Mesenteric fat pad (tissue), 1 donor: ENCODE measurements around the gene CCR5AS.
"Not testable (repeated sequence)": the region's sequence is repeated elsewhere in the genome, so short reads cannot be mapped to it uniquely, and the experiment has no call there.

ENCODE experiments used
- DNase-seq: peaks from one replicate; pipeline ENCODE4 v3.0.0-alpha.2; 2020; ENCODE audit warnings: low spot score
- donor health status: DM: yes; HTN: yes; CAD: no.

CCR5AS gene

GRCh38 chr3:46405301-46406019 is 1.4 kb downstream of the CCR5AS start:
- no peak for DNase-seq

GRCh38 chr3:46402902-46403301 is 4.0 kb downstream of the CCR5AS start:
- DNase-seq = not testable (repeated sequence)

DNA sequence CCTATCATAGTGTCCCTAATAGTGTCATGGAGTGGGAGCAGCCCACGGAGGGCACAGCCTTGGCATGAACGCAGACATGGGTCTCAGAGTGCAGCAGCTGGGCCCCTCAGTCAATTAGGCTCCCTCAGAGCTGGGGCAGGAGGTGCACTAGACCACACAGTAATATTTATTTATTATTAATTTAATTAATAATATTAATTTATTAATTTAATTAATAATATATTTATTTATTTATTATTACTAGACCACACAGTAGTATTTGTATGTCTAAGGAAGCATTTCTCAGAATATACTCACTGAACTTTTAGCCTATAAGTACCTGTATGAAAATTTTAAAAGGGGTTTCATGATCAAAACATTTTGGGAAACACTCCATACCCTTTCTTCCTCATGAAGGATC is 5.3 kb downstream of the CCR5AS start:
- no peak for DNase-seq

GRCh38 chr3:46400846-46401245 is 6.0 kb downstream of the CCR5AS start:
- no peak for DNase-seq

DNA sequence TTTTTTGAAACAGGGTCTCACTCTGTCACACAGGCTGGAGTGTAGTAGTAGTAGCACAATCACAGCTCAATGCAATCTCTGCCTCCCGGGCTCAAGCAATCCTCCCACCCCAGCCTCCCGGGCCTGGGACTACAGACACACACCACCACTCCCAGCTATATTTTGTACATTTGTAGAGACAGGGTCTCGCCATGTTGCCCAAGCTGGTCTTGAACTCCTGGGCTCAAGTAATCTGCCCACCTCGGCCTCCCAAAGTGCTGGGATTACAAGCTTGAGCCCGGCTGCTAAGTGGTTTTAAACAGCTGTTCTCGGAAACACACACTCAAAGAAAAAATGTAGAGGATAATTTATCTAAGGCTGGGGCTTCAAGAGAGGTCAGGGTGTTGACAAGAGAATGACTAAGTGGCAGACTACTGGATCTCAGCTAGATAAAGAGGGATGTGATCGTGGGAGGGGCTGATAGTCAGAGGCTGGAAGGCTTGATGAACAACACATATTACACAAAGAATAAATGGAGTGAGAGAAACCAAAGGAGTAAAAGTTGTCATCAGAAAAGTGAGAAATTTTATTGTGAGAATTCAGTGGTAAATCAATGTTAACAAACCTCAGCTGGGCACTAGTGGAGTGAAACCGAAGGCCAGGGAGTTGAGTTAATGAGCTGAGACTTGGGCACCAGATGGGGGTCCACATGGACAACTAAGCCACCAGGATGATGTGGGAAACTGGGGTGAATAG is 6.7 kb downstream of the CCR5AS start:
- no peak for DNase-seq

DNA sequence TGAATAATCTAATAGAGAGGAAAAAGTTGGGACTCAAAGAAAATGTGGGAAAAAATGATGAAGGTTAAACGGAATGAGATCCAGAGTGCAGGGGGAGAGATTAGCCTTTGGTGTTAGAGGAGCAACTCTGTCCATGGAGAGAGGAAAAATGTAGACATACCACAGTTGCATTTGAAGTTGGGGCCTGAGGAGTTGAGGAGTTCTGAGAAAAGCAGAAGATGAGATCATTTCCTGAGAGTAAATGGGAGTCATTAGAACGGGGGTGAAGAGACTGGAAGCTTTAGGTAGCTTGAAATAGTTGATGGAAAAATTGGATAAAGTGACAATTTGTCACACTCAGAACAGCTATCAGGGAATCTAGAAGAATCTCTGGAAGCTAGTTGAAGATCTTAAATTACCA is 7.3 kb downstream of the CCR5AS start:
- no peak for DNase-seq

DNA sequence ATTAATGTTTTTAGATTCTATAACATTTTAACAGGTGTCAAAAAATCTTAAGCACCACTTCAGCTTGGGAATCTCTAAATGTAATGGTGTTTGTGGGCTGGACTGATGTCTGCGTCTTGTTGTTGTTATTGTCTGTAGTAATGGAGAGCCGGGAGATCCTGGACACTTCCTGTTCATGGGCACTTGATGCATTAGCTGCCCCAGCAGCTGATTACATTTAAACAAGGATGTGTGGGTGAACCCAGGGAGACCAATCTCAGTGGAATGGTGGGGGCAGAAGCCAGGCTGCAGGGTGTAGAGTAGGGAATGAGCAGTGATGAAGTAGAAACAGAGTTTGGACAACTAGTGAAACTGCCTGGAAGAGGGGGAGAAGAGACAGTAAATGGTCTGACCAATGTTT is 7.8 kb downstream of the CCR5AS start:
- no peak for DNase-seq

DNA sequence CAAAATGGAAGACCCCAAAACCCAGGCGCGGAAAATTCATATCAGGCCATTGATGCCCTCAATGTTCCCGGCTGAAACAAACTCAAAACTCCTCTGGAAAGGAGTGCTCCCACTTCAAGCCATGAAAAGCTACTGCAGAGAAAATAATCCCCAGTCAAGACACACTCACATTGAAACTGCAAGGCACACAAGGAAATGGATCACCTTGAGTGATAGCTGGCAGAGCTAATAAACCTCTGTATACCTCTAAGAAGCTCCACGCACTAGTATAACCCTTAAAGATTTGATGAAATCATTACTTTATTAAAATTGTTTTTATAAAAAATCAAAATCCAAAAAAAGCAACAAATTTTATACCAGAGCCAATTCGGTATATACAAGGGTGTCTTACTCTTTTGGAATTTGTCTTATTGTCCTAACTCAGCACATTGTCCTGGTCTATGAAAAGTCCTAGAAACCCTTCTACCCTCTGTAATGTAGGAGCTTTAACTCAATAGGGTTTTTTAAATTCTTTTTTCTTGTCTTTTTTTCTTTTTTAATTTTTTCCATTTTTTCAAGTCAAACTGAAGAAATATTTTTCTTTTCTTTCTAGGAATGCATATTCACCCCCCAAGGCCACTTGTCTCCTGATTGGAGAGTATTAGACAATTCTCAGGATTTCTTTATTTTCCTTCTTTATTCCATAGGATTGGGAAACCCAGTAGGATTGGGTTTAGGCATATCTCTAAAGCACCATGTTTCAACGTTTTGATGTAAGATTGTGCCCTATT is 8.5 kb downstream of the CCR5AS start:
- no peak for DNase-seq

- no peak for DNase-seq
Observed at GRCh38 chr3:46397111-46397510, 9.8 kb downstream of the CCR5AS start.

- DNase-seq = no peak
Observed at GRCh38 chr3:46395766-46396530, 10.9 kb downstream of the CCR5AS start.

DNA sequence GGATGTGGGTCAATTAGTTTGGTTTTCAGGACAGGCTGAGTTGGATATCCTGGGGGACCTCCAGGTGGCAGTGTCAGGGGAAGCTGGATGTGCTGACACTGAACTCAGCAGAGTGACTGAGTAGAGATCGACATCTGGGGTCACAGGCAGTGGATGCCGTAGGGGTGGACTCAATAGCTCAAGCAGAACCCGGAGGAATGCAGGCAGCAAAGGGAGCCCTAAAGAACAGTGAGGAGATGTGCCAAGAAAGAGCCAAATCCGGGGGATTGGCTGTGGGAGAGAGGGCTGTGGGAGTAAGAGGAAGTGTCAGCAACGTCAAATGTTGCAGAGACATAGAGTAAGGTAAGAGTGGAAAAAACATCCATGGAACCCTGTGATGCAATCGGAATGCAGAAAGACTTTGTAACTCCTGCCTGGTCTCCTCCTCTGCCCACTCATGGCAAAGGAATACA is 11.6 kb downstream of the CCR5AS start:
- no peak for DNase-seq

DNA sequence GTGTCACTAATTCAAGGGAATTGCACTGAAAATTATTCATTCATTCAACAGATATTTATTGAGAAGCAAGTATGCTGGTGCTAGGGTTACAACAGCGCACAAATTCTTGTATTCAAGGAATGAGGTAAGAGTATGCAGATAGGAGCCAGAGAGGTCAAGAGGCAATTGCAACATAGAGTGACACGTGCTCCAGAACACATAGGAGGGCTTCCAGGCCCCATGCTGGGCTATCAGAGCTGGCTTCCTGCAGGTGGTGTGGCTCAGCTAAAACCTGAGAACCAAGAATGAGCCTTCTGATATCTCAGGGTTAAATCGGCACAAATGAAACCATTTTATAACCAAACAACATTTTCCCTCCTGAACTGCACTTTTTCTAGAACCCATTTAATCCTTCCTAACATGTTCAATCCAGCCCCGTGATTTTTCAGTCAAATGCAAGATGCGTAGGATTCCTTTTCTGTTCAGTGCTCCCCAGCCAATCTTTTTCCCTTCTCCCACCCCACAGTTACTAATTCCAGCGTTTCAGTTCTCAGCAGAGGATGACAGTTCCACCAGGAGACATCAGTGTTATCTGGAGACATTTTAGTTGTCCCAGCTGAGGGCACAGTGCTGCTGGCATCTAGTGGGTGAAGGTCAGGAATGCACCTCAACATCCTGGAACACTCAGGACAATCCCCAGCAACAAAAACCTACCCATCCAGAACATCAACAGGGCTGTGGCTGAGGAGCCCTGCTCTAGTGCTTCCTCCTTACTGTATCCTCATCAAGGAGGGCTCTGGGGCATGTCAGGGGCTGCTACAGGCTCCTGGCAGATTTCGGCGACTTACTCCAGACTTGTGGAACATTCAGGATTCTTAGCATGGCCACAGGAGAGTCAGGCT is 13.1 kb downstream of the CCR5AS start:
- DNase-seq = no peak

DNA sequence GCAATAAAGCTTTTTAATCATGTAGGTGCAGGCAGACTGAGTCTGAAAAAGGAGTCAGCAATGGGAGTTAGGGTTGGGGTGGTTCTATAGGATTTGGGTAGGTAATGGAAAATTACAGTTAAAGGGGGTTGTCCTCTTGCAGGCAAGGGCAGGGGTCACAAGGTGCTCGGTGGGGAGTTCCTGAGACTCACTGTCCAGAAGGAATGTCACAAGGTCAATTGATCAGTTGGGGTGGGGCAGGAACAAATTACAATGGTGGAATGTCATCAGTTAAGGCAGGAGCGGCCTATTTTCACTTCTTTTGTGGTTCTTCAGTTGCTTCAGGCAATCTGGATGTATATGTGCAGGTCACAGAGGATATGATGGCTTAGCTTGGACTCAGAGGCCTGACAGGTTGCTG is 13.9 kb downstream of the CCR5AS start:
- no peak for DNase-seq

GRCh38 chr3:46391526-46391925 is 15.3 kb downstream of the CCR5AS start:
- DNase-seq = not testable (repeated sequence)

DNA sequence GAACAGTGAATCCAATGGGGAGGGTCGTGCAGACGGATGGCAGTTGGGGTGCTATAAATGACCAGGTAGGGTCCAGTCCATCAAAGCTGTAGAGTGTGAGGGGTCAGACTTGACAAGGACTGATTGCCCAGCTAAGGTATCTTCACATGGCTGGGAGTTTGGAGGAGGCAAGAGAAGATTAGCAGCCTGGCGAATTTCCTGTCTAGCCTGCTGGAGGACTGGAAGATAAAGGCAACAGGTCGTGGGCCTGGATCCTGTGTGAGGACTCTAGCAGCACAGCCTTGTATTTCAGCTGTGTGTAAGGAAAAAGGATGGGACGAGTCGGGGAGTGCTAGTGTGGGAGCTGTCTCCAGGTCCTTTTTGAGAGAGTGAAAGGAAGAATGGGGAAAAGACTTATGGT is 17.6 kb downstream of the CCR5AS start:
- DNase-seq = no peak

GRCh38 chr3:46388847-46389246 is 18.0 kb downstream of the CCR5AS start:
- DNase-seq = not testable (repeated sequence)

- no peak for DNase-seq
Observed at GRCh38 chr3:46386205-46386604, 20.7 kb downstream of the CCR5AS start.

GRCh38 chr3:46383951-46384330 is 22.9 kb downstream of the CCR5AS start:
- no peak for DNase-seq

- no peak for DNase-seq
Observed at GRCh38 chr3:46383211-46383950, 23.5 kb downstream of the CCR5AS start.

- no peak for DNase-seq
Observed at GRCh38 chr3:46381625-46382024, 25.2 kb downstream of the CCR5AS start.
